Breast epithelium (tissue), 4 donors: Measurements from ENCODE around the gene GIPR. TPM values are rescaled to one million over a fixed set of nuclear protein-coding genes. Genes with fewer than 3 reads are reported as not detected.

Source experiments
- DNase-seq, 2 donors: peaks; one replicate each; pipeline ENCODE4 v3.0.0-alpha.2; 2019; ENCODE audit warnings: low spot score in 2 of 2
- H3K27ac ChIP-seq, 2 donors: fragments of 200-600 bp; sonication (generic) in 1 of 2; one replicate each; pipeline ENCODE4 v1.5.1; 2016 to 2019; ENCODE audit warnings: mild to moderate bottlenecking in 1 of 2
- H3K27me3 ChIP-seq, 2 donors: fragments of 200-600 bp; sonication (generic) in 1 of 2; one replicate each; pipeline versions ENCODE4 v1.5.1 to v1.6.0; 2017 to 2019; ENCODE audit warnings: control low read depth in 1 of 2, mild to moderate bottlenecking in 1 of 2
- H3K36me3 ChIP-seq: fragments of 200-600 bp; one replicate; pipeline ENCODE4 v1.5.1; 2019
- H3K4me1 ChIP-seq, 2 donors: fragments of 200-600 bp; sonication (generic); one replicate each; pipeline ENCODE4 v1.5.1; 2016 to 2019; ENCODE audit warnings: control low read depth in 1 of 2
- H3K4me3 ChIP-seq, 3 donors: fragments of 200-600 bp; sonication (generic); 1 replicate in 2 of 3; 2 replicates in 1 of 3; pipeline ENCODE4 v1.5.1; 2016 to 2019; ENCODE audit warnings: mild to moderate bottlenecking in 3 of 3, moderate library complexity in 2 of 3
- H3K9me3 ChIP-seq, 2 donors: fragments of 200-600 bp; sonication (generic) in 1 of 2; one replicate each; pipeline ENCODE4 v1.5.1; 2016 to 2019; ENCODE audit warnings: control low read depth in 1 of 2
- POLR2A ChIP-seq: fragments of 450-650 bp; IDR thresholded peaks from one replicate; pipeline ENCODE4 v1.6.1; 2016; ENCODE audit warnings: antibody characterized with exemption, mild to moderate bottlenecking, moderate library complexity
- POLR2AphosphoS5 ChIP-seq, 3 donors: sonication (generic); formaldehyde crosslinking; IDR thresholded peaks; one replicate each; pipeline ENCODE4 v1.6.1; 2017; ENCODE audit warnings: antibody characterized with exemption in 3 of 3
- intact Hi-C: fragments of 100-400 bp; cut with DNase I; formaldehyde crosslinking; loops from one replicate; pipeline ENCODE4 v1.15.1; 2023; ENCODE audit warnings: low total_unique reads
- total RNA-seq, 3 donors: library from RNA; depleted of rRNA; stranded (reverse); fragments of >200 nt; gene quantifications; one replicate each; pipeline ENCODE4 v1.1.0, GENCODE V29; 2016
- TF ChIP-seq, protein P1 (sequence below), 3 donors: fragments of 450-650 bp; IDR thresholded peaks; one replicate each; pipeline ENCODE4 v1.5.1; 2016 to 2017; ENCODE audit warnings: antibody characterized with exemption in 3 of 3, mild to moderate bottlenecking in 3 of 3, moderate library complexity in 3 of 3

Gene GIPR
- total RNA-seq, 3 donors from 2014 or later: 0.16 to 4.9 (median 4.8) TPM

DNA sequence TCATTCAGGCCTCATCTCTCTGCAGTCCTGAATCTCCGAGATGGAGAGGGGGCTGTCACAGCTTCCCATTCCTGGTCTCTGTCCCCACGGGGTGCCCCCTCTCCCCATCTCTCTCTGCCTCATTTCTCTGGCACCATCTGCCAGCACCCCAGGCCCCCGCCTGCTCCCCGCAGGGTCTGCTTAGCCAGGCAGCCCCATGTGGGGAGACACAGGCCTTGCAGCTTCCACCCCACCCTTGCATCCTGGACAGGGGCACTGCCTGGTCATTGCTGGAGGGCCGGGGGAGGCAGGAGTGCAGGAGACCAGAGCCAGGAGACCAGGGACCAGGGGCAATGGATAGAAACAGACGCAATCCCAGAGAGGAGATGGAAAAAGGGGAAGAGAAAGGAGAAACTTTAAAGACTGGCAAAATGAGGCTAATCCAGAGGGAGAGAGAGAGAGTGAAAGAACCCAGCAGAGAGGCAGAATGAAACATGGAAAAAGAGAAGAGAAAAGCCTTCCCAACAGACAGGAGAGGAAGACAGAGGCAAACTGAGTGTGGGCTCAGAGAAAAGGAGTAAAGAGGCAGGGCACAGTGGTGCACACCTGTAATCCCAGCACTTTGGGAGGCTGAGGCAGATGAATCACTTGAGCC lies 8.8 kb upstream of the GIPR start:
- TF ChIP-seq POLR2A (no peak), POLR2AphosphoS5 (IDR thresholded peaks at IDR 0.05) (no peak)
- TF ChIP-seq, protein P1, sequence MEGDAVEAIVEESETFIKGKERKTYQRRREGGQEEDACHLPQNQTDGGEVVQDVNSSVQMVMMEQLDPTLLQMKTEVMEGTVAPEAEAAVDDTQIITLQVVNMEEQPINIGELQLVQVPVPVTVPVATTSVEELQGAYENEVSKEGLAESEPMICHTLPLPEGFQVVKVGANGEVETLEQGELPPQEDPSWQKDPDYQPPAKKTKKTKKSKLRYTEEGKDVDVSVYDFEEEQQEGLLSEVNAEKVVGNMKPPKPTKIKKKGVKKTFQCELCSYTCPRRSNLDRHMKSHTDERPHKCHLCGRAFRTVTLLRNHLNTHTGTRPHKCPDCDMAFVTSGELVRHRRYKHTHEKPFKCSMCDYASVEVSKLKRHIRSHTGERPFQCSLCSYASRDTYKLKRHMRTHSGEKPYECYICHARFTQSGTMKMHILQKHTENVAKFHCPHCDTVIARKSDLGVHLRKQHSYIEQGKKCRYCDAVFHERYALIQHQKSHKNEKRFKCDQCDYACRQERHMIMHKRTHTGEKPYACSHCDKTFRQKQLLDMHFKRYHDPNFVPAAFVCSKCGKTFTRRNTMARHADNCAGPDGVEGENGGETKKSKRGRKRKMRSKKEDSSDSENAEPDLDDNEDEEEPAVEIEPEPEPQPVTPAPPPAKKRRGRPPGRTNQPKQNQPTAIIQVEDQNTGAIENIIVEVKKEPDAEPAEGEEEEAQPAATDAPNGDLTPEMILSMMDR (IDR thresholded peaks at IDR 0.05): no peak
- intact Hi-C loops: no loop called here
- no peaks in the 10 kb centered on the region for H3K9me3 ChIP-seq
- H3K27me3 ChIP-seq: peaks cover 0 to 1% of the 10 kb centered on the region in 2 donors
- no peak overlapping the region for H3K4me3 ChIP-seq
- no peak overlapping the region for H3K27ac ChIP-seq
- no peaks in the 10 kb centered on the region for H3K36me3 ChIP-seq
- no peaks in the 10 kb centered on the region for H3K4me1 ChIP-seq
- DNase-seq: no peak

DNA sequence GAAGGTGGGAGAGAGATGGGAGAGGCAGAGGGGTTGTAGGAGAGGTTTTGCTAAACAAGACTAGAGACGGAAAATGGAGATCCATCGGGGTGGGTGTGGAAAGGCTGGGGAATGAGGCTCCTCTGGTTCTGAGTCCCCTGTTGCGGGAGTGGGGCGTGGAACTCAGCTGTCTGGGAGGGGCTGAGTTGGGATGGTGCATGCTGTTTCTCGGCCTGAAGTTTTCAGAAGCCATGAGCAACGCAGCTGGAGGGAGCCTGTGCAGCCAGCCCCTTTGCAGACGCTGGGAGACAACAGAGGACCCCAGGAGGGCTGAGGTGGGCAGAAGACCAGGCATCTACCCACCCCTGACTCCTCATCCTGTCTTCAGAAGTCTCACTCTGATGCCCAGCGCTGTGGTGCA lies 7.4 kb upstream of the GIPR start:
- Histone ChIP-seq H3K4me3 (no peak overlapping the region), H3K27me3 (peaks cover 0 to 5% of the 10 kb centered on the region in 2 donors), H3K27ac (no peak overlapping the region), H3K36me3 (no peaks in the 10 kb centered on the region), H3K4me1 (no peaks in the 10 kb centered on the region), H3K9me3 (no peaks in the 10 kb centered on the region)
- no peak for DNase-seq
- no peak for TF ChIP-seq POLR2A
- TF ChIP-seq, protein P1 (IDR thresholded peaks at IDR 0.05): no peak
- TF ChIP-seq POLR2AphosphoS5 (IDR thresholded peaks at IDR 0.05): no peak
- intact Hi-C loops: loop anchor here (10.0 kb wide), 1 partner anchor 536 kb away; no protein-coding TSS in a partner anchor

DNA sequence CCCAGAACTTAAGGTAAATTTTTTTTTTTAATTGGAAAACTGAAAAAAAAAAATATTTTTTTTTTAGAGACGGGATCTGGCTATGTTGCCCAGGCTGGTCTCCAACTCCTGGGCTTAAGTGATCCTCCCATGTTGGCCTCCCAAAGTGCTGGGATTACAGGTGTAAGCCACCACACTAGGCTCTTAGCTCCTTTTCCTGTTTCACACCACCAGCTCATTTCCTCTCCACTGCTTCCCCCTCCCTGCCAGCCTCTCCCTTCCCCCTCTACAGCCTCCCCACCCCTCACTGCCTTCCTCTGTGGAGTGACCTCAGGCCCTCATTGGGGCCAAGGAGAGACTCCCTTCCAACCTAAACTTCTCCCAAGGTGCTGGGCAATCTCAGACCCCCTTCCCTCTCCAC lies 4.2 kb upstream of the GIPR start:
- Histone ChIP-seq H3K36me3 (no peaks in the 10 kb centered on the region), H3K27me3 (peaks cover 0 to 5% of the 10 kb centered on the region in 2 donors), H3K4me3 (no peak overlapping the region), H3K27ac (no peak overlapping the region), H3K9me3 (no peaks in the 10 kb centered on the region), H3K4me1 (no peaks in the 10 kb centered on the region)
- TF ChIP-seq, protein P1 (IDR thresholded peaks at IDR 0.05): no peak
- TF ChIP-seq POLR2A (no peak), POLR2AphosphoS5 (IDR thresholded peaks at IDR 0.05) (no peak)
- no peak for DNase-seq
- intact Hi-C loops: loop anchor here (10.0 kb wide), 1 partner anchor 539 kb away; no protein-coding TSS in a partner anchor

DNA sequence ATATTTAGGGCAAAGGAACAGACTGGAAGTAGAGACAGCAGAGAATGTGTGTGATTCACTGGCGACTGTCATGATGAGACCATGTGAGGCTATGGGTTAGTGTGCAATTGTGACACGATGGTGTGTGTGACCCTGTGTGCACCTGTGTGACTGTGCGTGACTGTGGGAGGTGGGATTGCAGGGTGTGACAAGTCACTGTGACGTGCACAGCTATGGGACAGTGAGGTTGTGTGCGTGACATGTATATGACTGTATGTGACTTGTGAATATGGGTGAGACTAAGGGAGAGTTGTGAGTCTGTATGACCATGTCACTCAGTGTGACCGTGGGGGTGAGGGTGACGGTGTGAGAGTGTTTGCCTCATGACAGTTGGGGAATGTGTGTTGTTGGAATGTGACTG lies 3.4 kb upstream of the GIPR start:
- H3K4me3 ChIP-seq: no peak overlapping the region
- no peak for DNase-seq
- peaks cover 0 to 5% of the 10 kb centered on the region in 2 donors for H3K27me3 ChIP-seq
- peaks cover 0 to 4% of the 10 kb centered on the region in 2 donors for H3K4me1 ChIP-seq
- no peak overlapping the region for H3K27ac ChIP-seq
- TF ChIP-seq POLR2A (no peak), POLR2AphosphoS5 (IDR thresholded peaks at IDR 0.05) (no peak)
- TF ChIP-seq, protein P1 (IDR thresholded peaks at IDR 0.05): no peak
- no peaks in the 10 kb centered on the region for H3K9me3 ChIP-seq
- no peaks in the 10 kb centered on the region for H3K36me3 ChIP-seq
- intact Hi-C loops: loop anchor here (10.0 kb wide), 1 partner anchor 540 kb away; no protein-coding TSS in a partner anchor

DNA sequence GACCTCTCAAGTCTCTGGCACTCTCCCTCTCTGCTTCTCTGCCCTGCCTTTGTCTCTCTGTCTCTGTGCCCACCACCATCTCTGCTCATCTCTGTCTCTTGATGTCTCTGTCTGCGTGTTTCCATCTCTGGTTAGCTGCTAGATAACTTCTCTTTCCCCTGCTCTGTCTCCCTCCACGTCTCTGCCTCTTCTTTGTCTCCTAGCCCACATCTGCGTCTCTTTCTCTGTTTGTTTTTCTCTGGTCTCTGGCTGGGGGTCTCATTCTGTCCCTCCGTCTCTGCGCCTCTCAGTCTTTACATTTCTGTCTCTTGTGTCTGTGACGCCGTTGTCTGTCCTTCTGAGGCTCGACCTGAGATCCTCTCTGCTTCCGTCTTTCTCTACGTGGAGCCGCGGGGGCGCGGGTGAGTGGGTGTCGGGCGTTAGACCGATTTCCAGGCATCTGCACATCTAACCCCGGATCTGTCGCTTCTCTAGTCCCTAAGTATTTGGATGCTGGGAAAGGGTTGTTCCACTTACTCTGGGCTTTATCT lies 386 bp downstream of the GIPR start:
- no peak for TF ChIP-seq POLR2A
- no peak for TF ChIP-seq POLR2AphosphoS5 (IDR thresholded peaks at IDR 0.05)
- TF ChIP-seq, protein P1 (IDR thresholded peaks at IDR 0.05): no peak
- Histone ChIP-seq H3K9me3 (no peaks in the 10 kb centered on the region), H3K36me3 (no peaks in the 10 kb centered on the region), H3K4me1 (peaks cover 0 to 5% of the 10 kb centered on the region in 2 donors), H3K27me3 (peaks cover 2 to 13% of the 10 kb centered on the region in 2 donors), H3K27ac (peak overlapping the region; percentile 21 to 25), H3K4me3 (peak overlapping the region in 2 of 3 donors; percentile 45 to 66)
- DNase-seq: no peak
- intact Hi-C loops: loop anchor here (10.0 kb wide), 1 partner anchor 544 kb away; no protein-coding TSS in a partner anchor
